Measurements from ENCODE around the gene RBM6. TPM values are rescaled to one million over a fixed set of nuclear protein-coding genes. Genes with fewer than 3 reads are reported as not detected.

The RBM6 gene
- total and polyA plus RNA-seq, 9 of the 15 experiments (the other 6 are each of a cell fraction or from before 2014, with no cell fraction given): 19.9 to 82.2 (median 57.8) TPM

DNA sequence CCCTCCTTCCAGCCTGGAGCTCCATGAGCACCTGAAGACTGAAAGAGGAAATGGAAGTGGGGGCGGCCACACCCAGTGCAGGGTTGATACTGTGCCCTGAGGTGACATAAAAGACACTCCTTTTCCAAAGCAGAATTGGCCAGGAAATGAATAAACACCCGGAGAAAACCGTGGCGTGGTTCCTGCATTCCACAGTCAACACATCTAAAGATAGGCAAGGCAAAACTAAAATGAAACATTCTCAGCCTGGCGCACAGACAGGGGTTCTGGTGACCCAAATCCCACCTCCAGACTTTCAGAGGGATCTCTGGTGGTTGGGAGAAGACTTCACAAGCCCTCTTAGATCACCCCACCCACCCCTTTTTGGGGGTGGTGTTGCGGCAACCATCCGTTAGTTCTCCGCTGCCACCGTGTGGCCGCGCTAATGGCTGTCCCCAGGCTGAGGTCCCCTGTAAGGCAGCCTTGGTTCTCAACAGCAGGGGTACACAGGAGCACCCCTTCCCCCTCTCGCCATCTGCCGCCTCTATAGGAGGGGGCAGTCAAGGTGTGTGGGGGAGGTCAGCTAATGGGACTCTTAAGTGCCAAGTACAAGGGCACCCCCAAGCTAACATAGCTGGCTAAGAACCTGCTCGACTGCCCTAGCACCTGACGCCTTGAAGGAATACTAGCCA, 33.7 kb upstream of the RBM6 start (continued):
- TF ChIP-seq HMGN3 (IDR thresholded peaks at IDR 0.05; ENCODE audit: borderline replicate concordance, extremely low read depth, insufficient read length, low read depth, low read length) (no peak), IRF2 (CRISPR knock-in tag; IDR thresholded peaks at IDR 0.05) (no peak), JUND (IDR thresholded peaks at IDR 0.05; ENCODE audit: borderline replicate concordance, low read depth, low read length) (0 out of 2 replicates have a peak, but pooled peaks have one; percentile 16), JUND (tag; IDR thresholded peaks at IDR 0.05; ENCODE audit: borderline replicate concordance, low read depth, low read length) (no peak; the same call in 2 of the 3 replicates), RBFOX2 (IDR thresholded peaks at IDR 0.05; ENCODE audit: low read depth, low read length) (no peak), CHCHD3 (CRISPR knock-in tag; IDR thresholded peaks at IDR 0.05) (no peak), SNIP1 (IDR thresholded peaks at IDR 0.05; ENCODE audit: low read depth) (no peak), TSC22D4 (tag; IDR thresholded peaks at IDR 0.05) (no peak), ZBTB7A (IDR thresholded peaks at IDR 0.05; ENCODE audit: borderline replicate concordance, control insufficient read depth, low read depth, low read length) (peak; percentile 48; the same call in 1 of the 2 replicates), NFYB (IDR thresholded peaks at IDR 0.05; ENCODE audit: extremely low read depth, insufficient read length) (no peak), ZNF324 (CRISPR knock-in tag; IDR thresholded peaks at IDR 0.05) (no peak), PYGO2 (tag; IDR thresholded peaks at IDR 0.05) (no peak), KLF1 (tag; IDR thresholded peaks at IDR 0.05) (no peak), NR2C2 (CRISPR knock-in tag; IDR thresholded peaks at IDR 0.05) (no peak), NR2C2 (tag; IDR thresholded peaks at IDR 0.05) (no peak), POLR2AphosphoS2 (IDR thresholded peaks at IDR 0.05; ENCODE audit: low read length) (no peak), HDAC8 (tag; IDR thresholded peaks at IDR 0.05) (no peak), HEY1 (CRISPR knock-in tag; IDR thresholded peaks at IDR 0.05; ENCODE audit: borderline replicate concordance) (no peak), ELF2 (CRISPR knock-in tag; IDR thresholded peaks at IDR 0.05) (no peak), RNF2 (IDR thresholded peaks at IDR 0.05) (no peak), ZNF583 (CRISPR knock-in tag; IDR thresholded peaks at IDR 0.05) (no peak), HMG20A (CRISPR knock-in tag; conservative IDR thresholded peaks at IDR 0.05) (no peak), BMI1 (IDR thresholded peaks at IDR 0.05; ENCODE audit: low read length) (no peak), MAFK (IDR thresholded peaks at IDR 0.05; ENCODE audit: low read length) (no peak), TFAM (CRISPR knock-in tag; conservative IDR thresholded peaks at IDR 0.05) (no peak)
- TF ChIP-seq, protein P1, sequence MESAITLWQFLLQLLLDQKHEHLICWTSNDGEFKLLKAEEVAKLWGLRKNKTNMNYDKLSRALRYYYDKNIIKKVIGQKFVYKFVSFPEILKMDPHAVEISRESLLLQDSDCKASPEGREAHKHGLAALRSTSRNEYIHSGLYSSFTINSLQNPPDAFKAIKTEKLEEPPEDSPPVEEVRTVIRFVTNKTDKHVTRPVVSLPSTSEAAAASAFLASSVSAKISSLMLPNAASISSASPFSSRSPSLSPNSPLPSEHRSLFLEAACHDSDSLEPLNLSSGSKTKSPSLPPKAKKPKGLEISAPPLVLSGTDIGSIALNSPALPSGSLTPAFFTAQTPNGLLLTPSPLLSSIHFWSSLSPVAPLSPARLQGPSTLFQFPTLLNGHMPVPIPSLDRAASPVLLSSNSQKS (CRISPR knock-in tag; IDR thresholded peaks at IDR 0.05): no peak
